PC-3 (cell line): ENCODE measurements around the gene CPLX1.

ENCODE experiments used
- CTCF ChIP-seq: fragments of 300-600 bp; sonication (generic); conservative IDR thresholded peaks from 2 replicates; pipeline ENCODE4 v1.5.1; 2017; ENCODE audit warnings: antibody characterized with exemption, low read depth, mild to moderate bottlenecking, low read length
- EZH2 ChIP-seq: fragments of 300-600 bp; sonication (generic); IDR thresholded peaks from one replicate; pipeline ENCODE4 v1.6.1; 2017; ENCODE audit warnings: antibody characterized with exemption, mild to moderate bottlenecking, low read length; ENCODE audit not compliant: unreplicated experiment

- no peak for TF ChIP-seq CTCF
- no peak for TF ChIP-seq EZH2
Observed at GRCh38 chr4:870951-871350, 45.0 kb upstream of the CPLX1 start.
